CD4-positive, alpha-beta T cell treated with Interleukin-12 subunit alpha and Interleukin-12 subunit beta, for 1 hour (primary cell): ENCODE data around the gene CTPS1.

ENCODE experiments used
- DNase-seq: peaks from one replicate; pipeline ENCODE4 v3.0.0-alpha.2; 2020

CTPS1 gene

DNA sequence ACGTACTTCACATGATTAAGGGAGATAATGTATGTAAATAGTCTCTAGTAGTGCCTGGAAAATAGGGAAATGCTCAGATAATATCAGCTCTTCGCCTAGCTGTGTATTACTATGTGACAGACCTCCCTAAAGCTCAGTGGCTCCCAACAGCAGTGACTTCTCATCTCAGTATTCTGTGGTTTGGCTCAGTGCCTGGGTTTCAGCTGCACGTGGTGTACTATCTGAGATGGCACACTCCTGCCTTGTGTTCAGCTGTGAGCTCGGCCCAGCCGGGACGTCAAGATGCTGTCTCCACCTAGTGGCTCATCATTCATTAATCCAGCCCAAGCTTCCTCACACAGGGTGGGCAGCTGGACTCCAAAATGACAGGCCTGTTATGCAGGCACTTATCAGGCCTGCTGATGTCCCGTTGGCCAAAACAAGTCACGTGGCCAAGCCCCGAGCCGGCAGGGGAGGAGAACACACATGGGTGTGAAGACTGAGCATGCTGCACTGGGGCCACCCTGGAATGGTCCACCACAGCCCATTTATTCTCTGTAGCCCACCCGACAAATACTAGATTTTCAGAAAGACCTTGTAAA, 24.2 kb downstream of the CTPS1 start:
- DNase-seq = peak; percentile 85

DNA sequence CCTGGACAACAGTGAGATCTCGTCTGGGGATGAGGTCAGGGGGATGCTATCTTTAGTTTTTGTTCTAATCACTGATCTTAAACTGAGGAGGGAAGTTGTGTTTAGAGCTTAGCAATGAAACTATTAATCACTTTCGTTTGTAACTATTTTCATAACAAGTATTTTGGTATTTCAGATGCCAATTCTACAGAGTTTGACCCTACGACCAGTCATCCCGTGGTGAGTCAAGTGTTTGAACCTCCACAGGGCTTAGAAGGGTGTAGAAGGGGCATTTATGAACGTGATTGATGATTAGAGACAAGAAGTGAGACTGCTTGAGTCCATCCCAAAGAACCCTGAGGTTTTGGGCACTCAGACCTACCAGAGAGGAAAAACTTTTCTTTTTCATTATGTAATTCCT, 26.4 kb downstream of the CTPS1 start:
- DNase-seq = no peak

DNA sequence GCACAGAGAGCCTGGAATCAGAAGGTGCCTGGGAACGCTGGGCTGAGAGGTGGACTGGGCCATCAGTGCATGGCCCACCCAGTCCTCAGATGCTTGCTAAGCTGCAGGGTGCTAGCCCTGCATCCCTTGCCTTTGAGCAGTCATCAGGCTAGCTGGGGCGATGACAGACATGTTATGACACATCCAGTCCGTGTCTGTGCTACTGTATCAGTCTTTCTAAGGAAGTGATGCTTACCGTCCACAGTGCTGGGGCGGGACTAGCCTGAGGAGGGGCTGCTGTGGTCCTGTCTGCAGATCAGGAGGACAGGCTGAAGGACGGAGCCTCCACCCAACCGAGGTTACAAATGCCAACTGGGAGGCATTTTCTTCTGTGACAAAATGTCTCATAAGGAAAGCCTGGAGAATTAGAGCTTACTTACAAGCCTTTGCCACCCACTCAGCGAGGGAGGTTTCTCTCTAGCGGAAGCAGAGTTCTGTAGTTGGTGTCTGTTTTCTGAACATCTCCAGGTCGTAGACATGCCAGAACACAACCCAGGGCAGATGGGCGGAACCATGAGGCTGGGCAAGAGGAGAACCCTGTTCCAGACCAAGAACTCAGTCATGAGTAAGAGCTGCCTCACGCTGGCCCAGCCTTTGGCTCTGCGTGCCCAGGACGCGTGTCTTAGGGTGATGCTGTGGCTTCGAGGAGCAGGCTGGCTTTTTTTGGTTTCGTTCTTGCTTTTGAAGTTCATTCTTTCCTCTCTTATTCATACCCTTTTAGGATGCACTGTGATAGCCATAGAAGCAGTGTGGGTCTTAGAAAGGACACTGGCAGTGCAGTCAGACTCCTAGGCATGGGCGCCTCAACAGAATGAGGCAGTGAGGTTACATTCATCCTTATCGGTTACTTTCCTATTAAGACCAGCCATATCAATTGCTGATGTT, 27.7 kb downstream of the CTPS1 start:
- no peak for DNase-seq

DNA sequence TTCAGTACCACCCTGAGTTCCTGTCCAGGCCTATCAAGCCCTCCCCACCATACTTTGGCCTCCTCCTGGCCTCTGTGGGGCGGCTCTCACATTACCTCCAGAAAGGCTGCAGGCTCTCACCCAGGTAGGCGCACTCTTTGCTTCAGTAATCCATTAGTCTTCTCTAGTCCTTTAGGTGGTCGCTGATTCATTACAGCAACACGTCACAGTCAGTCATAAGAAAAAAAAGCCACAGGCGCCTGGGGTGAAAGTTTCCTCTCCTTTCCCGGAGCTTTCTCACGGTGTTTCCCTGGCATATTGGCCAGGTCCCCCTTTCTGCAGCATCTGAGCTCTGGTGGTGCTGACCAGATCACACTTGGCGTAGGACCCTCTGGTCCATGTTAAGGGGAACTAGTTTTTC, 30.0 kb downstream of the CTPS1 start:
- no peak for DNase-seq

DNA sequence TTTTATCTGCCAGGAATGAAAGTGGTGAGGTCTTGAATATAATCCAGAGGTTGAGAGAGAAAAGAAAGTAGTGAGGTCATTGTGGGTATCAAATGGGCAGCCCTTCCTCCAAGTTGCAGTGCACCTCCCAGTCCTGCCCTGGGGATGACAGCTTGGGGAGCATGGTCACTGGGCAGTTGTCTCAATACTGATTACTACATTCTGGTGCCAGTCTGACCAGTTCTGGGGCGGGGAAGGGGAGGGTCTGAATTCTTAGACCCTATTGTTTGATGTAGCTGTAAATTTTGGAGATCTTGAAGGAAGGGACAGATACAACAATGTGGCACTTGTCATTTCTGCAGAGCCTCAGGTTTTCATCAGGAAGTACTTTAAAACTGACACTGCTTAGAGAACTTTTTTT, 30.8 kb downstream of the CTPS1 start:
- no peak for DNase-seq

DNA sequence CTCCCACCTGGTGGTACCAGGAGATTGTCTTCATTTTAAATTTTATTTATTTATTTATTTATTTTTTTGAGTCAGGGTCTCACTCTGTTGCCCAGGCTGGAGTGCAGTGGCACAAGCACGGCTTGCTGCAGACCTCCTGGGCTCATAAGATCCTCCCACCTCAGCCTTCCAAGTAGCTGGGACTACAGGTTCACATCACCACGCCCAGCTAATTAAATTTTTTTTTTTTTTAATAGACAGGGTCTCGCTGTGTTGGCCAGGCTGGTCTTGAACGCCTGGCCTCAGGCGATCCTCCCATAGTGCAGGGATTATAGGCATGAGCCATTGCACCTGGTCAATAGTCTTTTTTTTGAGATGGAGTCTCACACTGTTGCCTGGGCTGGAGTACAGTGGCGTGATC, 33.5 kb downstream of the CTPS1 start:
- DNase-seq = no peak

DNA sequence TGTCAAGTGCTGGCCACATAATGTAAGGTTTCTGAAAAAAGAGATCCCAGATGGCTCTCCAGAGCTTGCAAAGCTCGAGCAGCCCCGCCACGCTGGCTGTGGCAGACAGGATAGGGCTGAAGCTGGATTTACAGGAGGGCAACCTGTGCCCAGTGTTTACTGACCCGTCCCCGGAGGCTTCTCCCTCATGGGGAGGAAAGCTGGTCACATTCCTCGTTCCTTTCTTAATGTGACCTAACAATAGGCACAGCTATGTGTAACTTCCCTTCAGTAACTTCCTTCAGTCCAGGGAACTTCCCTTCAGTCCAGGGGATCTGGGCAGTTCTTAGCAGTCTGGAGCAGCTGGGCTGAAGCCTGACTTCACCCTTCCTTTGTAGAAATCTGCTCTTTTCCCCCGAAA, 34.3 kb downstream of the CTPS1 start:
- DNase-seq = no peak

DNA sequence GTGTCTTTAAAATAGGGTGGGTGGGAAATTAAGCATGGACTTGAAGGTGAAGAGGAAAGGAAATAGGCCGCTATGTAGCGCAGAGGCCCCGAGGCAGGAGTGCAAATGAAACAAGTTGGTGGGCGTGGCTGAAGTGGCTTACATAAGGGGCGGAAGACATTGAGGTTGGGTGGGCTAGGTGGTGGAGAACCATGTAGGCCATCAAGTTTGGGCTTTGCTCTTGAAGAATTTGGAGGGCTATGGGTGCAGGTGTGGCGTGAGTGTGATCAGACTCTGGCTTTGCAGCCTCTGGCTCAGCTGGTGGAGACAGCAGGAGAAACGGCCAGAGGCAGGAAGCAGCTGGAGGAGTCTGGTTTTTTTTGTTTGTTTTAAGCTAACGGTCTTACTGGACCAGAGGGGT, 35.4 kb downstream of the CTPS1 start:
- DNase-seq = no peak

DNA sequence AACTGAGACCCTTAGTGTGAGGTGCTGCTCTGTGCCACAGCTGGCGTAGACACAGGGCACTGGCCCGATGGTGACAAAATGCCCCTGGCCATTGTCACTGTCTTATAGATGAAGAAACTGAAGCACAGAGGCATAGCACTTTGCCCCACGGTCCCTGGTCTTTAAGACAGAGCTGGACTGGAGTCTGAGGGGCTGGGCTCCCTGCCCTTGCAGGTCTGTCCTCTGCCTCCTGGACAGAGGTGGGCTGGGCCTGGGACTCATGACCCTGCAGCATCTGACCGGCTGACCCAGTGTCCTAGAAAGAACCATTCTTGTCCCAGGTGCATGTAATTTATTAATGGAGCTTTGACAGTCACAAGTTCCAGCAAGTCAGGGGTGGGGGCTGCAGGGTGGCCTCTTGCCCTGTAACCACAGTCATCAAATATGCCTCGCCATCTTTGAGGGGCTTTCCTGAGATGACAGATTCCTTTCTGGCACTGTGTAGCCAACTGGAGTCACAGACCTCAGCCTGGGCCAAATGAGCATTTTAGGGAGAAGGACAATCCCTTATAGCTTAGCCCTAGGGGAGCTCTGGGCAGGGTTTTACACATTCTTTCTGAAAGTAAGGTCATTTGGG, 35.9 kb downstream of the CTPS1 start:
- no peak for DNase-seq

DNA sequence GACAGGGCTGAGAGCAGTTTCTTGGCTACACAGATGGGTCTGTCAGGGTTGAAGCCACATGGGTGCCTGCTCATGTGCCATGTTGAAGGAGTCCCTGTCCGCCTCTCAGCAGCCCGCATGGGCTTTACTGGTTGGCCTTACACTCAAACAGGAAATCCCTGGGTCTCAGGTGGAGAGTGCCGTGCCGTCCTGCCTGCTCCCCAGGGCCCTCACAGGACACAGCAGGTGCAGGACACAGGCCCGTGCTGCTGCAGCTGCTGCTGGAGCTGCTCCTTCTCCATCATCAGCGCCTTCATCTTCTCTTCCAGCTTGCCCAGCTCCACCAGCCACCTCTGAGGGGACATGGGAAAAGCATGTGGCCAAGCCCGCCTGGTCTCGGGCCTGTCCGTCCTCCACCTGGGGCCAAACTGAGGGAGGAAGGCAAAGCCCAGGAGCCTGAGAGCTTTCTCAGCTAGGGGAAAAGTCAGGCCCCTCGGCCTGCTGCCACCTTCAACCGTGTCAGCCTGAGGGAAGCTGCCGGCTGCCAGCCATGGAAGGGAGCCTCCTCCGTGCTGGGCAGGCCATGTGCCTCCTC, 36.5 kb downstream of the CTPS1 start:
- no peak for DNase-seq

DNA sequence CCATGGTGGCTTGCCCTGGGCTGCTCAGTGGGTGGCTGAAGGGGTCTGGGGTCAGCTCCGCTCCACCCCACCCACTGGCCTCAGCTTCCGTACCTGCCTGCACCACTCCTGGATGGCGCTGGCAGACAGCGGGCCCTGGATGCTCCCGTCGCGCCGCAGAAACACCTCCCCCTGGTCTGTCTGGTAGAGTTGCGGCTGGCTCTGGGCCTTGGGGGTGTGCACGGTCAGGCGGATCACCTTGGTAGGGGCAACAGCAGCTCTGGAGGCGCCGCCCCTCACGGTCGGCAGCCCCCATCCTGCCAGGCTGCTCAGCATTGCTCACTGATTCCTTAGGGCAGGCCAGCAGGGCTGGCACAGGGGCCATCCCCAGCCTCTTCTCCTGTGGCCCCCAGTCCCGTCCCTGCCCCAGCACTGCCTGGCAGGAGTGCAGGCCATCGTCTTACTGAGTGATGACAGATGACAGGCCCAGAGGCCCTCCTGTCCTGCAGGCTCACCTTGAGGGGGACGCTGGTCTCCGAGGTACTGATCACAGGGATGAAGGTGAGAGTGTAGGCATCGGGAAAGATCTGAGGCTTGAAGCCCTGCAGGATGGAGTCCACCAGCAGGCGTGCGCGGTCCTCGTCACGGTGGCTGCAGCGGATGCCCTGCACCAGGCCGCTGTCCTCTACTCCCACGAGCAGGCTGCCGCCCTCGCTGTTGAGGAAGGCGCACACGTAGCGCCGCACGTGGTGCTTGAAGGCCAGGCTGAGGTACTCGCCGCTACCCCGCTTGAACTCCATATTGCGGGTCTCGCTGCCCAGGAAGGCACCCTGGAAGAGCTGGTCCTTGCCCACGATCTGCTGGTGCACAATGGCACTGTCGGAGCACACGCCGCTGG, 37.9 kb downstream of the CTPS1 start:
- no peak for DNase-seq

DNA sequence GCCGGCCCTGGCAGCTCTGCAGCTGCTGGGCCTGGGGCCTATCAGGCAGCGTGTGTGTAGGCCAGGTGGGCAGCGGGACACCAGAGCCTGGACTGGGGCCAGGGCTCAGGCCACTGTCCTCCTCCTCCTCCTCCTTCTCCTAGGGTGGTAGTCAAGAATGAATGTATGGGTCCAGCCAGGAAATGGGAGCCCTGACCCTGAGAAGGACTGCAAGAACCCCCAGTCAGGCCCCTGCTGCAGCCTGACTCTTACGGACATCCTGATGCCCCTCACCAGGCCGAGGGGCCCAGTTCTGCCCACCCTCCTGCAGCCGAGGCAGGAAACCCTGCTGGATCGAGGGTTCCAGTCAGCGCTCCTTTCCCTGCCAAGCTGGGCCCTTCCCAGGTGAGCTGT, 38.5 kb downstream of the CTPS1 start:
- no peak for DNase-seq

DNA sequence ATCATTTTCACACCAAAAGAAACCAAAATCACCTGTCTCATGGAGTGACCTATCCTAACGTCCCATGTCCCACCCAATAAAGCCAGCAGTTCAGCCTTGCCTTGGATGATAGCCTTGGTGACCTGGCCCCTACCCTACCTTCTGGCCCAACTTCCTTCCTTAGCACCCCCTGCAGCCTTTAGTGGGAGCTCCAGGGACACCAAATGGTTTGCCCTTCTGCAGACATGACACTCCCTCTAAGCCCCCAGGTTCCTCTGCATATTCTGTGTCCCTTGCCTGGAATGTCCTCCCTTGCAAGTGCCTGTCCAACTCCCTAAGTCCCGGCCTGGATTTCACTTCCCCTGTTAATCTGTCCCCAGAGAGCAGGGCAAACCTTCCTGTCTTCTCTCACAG, 39.9 kb downstream of the CTPS1 start:
- no peak for DNase-seq

DNA sequence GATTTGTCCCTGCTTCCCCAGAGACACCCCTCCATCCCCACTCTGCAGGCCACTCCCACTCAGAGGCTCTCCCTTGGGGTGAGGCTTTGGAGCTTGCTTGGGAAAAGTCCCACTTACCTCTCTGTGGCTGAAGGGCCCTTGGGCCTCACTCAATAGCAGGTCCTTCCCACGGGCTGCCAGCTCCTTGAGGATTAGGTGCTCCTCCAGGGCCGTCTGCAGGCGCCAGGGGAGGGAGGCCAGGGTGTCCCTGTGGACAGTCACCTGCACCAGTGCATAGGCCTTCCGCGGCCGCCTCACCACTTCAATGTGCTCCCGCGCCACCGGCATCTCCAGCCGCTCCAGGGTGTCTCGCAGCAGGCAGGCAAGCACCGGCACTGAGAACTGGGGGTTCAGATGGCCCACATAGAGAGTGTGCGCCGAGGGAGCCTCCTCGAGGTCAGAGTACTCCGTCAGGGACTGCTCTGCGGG, 40.6 kb downstream of the CTPS1 start:
- DNase-seq = no peak

DNA sequence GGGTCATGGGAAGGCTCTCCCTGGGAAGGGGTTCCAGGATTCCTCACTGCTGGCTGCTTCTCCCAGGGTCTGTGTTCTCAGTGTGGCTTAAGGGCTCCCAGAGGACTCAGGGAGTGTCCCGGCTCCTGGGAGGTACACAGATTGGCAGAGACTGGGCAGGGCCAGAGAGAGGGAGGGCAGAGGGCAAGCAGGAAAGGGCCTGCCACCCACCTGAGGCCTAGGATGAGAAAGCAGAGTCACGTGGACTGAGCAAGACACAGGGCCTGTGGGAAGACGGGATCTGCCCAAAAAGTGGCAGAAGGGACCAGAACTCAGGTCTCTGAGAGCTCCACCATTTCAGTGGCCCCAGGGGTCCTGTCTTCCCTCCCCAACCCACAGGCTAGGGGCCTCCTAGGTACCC, 41.2 kb downstream of the CTPS1 start:
- DNase-seq = no peak

DNA sequence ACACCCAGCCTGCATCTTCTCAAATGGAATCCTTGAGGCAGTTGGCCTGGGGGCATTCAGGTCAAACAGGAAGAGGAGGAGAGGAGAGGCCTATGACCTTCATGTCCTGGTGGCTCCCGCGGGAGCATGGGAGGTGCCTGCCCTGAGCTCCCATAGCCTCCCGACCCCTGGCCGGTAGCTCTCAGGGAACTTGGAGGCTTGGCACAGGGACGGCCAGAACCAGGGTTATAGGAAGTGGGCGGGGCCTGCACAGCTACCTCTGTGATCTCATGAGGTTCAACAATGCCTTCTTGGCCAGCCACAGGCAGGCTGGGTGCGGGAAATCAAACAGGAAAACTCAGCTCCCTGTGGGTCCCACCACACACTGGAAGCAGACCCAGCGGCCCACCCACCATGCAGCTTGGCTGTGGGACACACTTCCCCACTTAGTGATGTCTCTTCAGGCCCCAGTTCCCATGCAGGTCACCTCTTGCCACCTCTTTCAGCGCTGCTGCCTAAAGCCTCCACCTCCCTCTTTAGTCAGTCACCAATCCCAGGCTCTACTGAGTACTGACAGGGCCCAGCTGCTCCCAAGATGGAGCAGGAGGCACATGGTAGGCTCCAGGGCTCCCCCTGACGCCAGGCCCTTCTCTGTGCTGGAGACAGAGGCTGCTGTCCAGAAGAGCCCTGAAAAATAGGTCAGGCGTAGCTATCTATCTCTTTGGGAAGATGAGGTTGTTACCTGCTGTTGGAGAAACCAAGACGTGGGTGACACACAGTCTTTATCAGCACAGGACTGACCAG, 42.2 kb downstream of the CTPS1 start, which contains the start of gene SLFNL1:
SLFNL1 (minus strand) TSS at position 200 of the 783 bp plus-strand sequence. CDS start 1,065 bp downstream, outside the sequence.
- no peak for DNase-seq

DNA sequence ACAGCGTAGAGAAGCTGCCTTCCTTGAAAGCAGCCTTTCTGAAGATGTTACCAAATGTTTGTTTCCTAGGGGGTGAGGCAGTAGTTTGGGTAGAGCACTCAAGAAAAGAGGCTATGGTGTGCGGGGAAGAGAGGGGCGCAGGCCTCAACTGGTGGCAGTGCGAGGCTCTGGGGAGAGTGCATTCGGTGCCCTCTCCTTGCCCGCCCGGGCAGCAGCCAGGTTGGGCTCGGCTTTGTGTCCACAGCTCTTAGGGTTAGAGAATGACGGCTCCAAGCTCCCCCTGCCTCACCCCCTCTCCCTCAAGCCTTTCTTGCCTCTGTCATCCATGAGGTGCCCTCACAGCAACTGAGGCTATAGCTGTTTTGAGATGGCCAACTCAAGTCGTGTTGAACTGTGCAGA, 42.9 kb downstream of the CTPS1 start:
- no peak for DNase-seq

DNA sequence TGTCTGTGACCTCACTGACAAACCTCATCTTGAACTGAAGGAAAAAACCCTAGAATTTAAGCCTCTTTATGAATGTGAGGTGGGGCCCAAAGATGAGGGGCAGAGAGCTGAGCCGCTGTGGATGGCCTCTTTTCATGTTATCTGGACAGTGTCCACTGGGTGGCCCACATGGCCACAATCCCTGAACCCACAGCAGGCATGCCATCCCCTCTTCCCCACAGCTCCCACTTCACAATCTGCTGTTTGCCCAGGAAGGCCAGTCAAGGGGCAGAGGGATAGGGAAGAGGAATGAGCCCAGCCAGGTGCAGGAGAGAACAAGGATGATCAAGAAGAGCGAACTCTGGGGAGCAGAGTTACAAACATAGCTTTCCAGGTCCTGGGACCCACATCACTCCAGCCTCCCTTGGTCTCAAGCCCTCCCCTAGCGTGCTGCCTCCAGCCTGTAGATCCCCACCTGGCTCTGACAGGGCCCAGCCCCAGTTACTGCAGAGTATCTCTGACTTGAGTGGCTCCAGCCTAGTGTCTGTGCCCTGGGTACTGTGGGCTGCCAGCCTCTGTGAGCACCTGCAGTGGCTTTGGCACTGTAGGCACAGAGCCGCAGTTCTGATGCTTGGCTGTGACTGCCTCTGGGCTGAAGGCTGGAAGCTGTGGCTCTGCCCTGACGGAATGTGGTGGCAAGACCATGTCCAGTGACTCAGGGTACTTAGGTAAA, 43.9 kb downstream of the CTPS1 start:
- DNase-seq = no peak

DNA sequence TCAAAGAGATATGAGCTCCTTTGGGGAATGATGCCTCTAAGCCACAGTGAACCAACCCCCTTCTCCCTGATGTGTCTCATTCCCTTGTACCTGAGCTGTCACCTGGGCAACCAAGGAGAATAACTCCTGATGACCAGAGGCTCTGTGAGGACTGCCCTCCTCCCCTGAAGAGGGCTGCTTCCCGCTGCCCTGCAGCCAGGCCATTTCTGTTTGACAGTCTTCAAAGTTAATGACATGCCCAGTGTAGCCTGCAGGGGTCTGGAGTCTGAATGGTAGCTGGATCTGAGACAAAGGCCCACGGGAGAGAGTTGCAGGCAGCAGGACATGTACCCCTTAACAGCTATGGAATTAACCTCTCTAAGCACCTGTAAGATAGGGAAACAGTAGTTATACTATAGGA, 45.5 kb downstream of the CTPS1 start:
- no peak for DNase-seq

DNA sequence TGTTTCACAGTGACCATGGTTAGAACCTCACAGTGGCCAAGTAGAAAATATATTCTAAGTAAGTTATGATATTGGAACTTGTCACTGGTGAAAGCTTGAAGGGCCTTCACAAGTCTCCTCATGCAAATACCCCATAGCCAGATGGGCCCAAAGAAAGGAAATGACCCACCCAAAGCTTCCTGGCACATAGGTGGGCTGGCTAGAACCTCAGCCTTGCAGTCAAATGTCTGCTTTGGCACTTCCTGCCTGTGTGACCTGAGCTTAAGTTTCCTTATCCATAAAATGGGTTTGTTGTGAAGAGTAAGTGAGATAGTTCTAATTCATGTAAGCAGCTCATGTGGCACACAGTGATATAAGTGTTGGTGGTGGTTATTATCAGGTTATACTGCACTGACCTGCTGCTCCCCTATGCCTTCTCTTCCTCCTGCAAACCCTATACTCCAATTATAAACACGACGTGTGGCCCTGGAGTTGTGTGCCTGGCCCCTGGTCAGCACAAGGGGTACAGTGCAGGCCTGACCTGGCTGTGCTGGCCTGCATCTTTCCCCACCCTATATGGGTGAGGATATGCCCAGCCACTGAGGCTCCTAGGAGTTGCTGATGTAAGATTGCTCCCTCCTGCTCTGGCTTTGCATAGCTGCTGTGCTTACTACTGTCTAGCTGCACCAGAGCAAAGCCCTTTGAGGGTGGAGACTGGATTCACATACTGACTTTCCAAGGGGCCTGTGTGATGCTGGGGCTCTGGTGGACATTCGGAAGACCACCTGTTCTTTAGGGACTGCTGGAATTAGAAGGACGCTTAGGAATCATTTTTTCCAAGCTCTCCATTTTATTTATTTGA, 46.7 kb downstream of the CTPS1 start:
- DNase-seq = no peak
